B cell (primary cell): ENCODE results near the gene CAPG. TPM values are rescaled to one million over a fixed set of nuclear protein-coding genes. Genes with fewer than 3 reads are reported as not detected.

Experiments
- ATAC-seq: fragments of 200-7000 bp; cut with Tn5 transposase; one replicate; pipeline ENCODE4 v1.10.0; 2021; ENCODE audit warnings: low read depth, mild to moderate bottlenecking, moderate number of reproducible peaks, moderate library complexity
- CTCF ChIA-PET: fragments of 350-600 bp; sonication (Branson Sonifier 250); formaldehyde crosslinking; loops from one replicate; lab custom pipeline; 2021; ENCODE audit warnings: antibody characterized with exemption, inconsistent platforms; lab: Charles Lee
- POLR2A ChIA-PET: fragments of 350-600 bp; sonication (Branson Sonifier 250); formaldehyde crosslinking; loops from one replicate; lab custom pipeline; 2021; ENCODE audit warnings: antibody characterized with exemption; lab: Charles Lee
- DNase-seq: peaks from one replicate; pipeline ENCODE4 v3.0.0; 2013
- H2AFZ ChIP-seq: 2 replicates; pipeline ENCODE4 v1.6.1; 2012; ENCODE audit warnings: mild to moderate bottlenecking, low read depth, low read length; ENCODE audit not compliant: insufficient read depth, poor library complexity, severe bottlenecking
- H3K27ac ChIP-seq, 2 donors: 1 replicate in 1 of 2; 2 replicates in 1 of 2; pipeline ENCODE4 v1.5.1; 2012 to 2013; ENCODE audit warnings: low read length in 2 of 2, mild to moderate bottlenecking in 2 of 2, moderate library complexity in 1 of 2
- H3K27me3 ChIP-seq, 4 experiments: fragments of 200-600 bp in 1 of 4; sonication (generic) in 1 of 4; replicated peaks in 1 of 4; 1 replicate in 2 of 4; 2 replicates in 2 of 4; pipeline versions ENCODE4 v1.6.1 to v1.7.0; 2013 to 2016; ENCODE audit warnings: low read length in 3 of 4, mild to moderate bottlenecking in 2 of 4, mixed read lengths in 1 of 4, moderate library complexity in 1 of 4; ENCODE audit not compliant: insufficient read depth in 4 of 4, control insufficient read depth in 3 of 4; ENCODE audit errors: control extremely low read depth in 1 of 4
- H3K36me3 ChIP-seq, 2 experiments: replicated peaks in 1 of 2; 1 replicate in 1 of 2; 2 replicates in 1 of 2; pipeline versions ENCODE4 v1.6.1 to v1.7.1; 2013; ENCODE audit warnings: low read length in 1 of 2; ENCODE audit not compliant: insufficient read depth in 2 of 2, control insufficient read depth in 1 of 2; ENCODE audit errors: control extremely low read depth in 1 of 2, extremely low read depth in 1 of 2
- H3K4me1 ChIP-seq, 2 donors: fragments of 200-600 bp in 1 of 2; sonication (generic) in 1 of 2; 1 replicate in 1 of 2; 2 replicates in 1 of 2; pipeline versions ENCODE4 v1.5.1 to v1.6.1; 2013 to 2017; ENCODE audit warnings: low read length in 2 of 2; ENCODE audit not compliant: control insufficient read depth in 2 of 2, insufficient read depth in 2 of 2
- H3K4me2 ChIP-seq: replicated peaks from 2 replicates; pipeline ENCODE3; 2012; ENCODE audit warnings: mild to moderate bottlenecking, low read depth, low read length; ENCODE audit not compliant: poor library complexity, severe bottlenecking
- H3K4me3 ChIP-seq, 5 experiments: fragments of 200-600 bp in 1 of 5; sonication (generic) in 1 of 5; 1 replicate in 3 of 5; 2 replicates in 2 of 5; pipeline versions ENCODE4 v1.5.1 to v1.7.0; 2011 to 2016; ENCODE audit warnings: low read length in 4 of 5, mild to moderate bottlenecking in 4 of 5, low read depth in 2 of 5, control low read depth in 1 of 5, moderate library complexity in 1 of 5; ENCODE audit not compliant: insufficient read depth in 1 of 5; ENCODE audit errors: control extremely low read depth in 1 of 5, extremely low read depth in 1 of 5
- H3K79me2 ChIP-seq: fragments of 200-600 bp; sonication (generic); one replicate; pipeline ENCODE4 v1.6.0; 2016; ENCODE audit warnings: low read length; ENCODE audit not compliant: control insufficient read depth, insufficient read depth
- H3K9ac ChIP-seq: fragments of 200-600 bp; sonication (generic); 2 replicates; pipeline ENCODE4 v1.6.1; 2017; ENCODE audit warnings: mild to moderate bottlenecking, low read length, moderate library complexity
- H3K9me3 ChIP-seq, 3 donors: one replicate each; pipeline versions ENCODE4 v1.6.1 to v1.7.1; 2013; ENCODE audit warnings: low read length in 2 of 3; ENCODE audit not compliant: control insufficient read depth in 2 of 3, insufficient read depth in 1 of 3; ENCODE audit errors: control extremely low read depth in 1 of 3
- H4K20me1 ChIP-seq: 2 replicates; pipeline ENCODE4 v1.6.0; 2012; ENCODE audit warnings: mild to moderate bottlenecking, low read length; ENCODE audit not compliant: insufficient read depth, control insufficient read depth, poor library complexity, severe bottlenecking
- H3K27ac Mint-ChIP-seq: one replicate; pipeline ENCODE4 v1.8.0; 2021; ENCODE audit warnings: mixed read lengths
- H3K27me3 Mint-ChIP-seq: one replicate; pipeline ENCODE4 v1.8.0; 2021; ENCODE audit warnings: mixed read lengths
- H3K4me1 Mint-ChIP-seq: one replicate; pipeline ENCODE4 v1.8.0; 2021; ENCODE audit warnings: mixed read lengths
- H3K4me3 Mint-ChIP-seq: one replicate; pipeline ENCODE4 v1.8.0; 2021; ENCODE audit warnings: mixed read lengths
- H3K9me3 Mint-ChIP-seq: one replicate; pipeline ENCODE4 v1.8.0; 2022; ENCODE audit warnings: mixed read lengths; ENCODE audit not compliant: insufficient read depth
- EZH2 ChIP-seq: IDR thresholded peaks from 2 replicates; pipeline ENCODE4 v1.6.1; 2012; ENCODE audit warnings: borderline replicate concordance, low read depth, mild to moderate bottlenecking, moderate library complexity, low read length; ENCODE audit not compliant: insufficient read depth, poor library complexity, severe bottlenecking
- WGBS: methylation state at CpG from one replicate; pipeline ENCODE4 v1.1.5; 2013; ENCODE audit warnings: missing lambda C conversion rate; ENCODE audit not compliant: insufficient coverage; 5-methylcytosine and 5-hydroxymethylcytosine counted together
- intact Hi-C: fragments of 100-400 bp; cut with micrococcal nuclease; formaldehyde crosslinking; loops from one replicate; pipeline ENCODE4 v1.10.0; 2022
- polyA plus RNA-seq: library from polyadenylated mRNA; depleted of rRNA; stranded (reverse); fragments of >200 nt; gene quantifications from 2 replicates; pipeline ENCODE4 v1.2.3, GENCODE V29; 2012
- total RNA-seq, 2 donors: library from RNA; stranded (reverse); fragments of 120-200 nt in 1 of 2; gene quantifications; 1 replicate in 1 of 2; 2 replicates in 1 of 2; pipeline versions ENCODE4 v1.2.3 to v1.2.4, GENCODE V29; 2013 to 2022
- TF ChIP-seq, protein P1 (sequence below): fragments of 200-600 bp; IDR thresholded peaks from one replicate; pipeline ENCODE4 v1.8.0; 2022; ENCODE audit warnings: antibody characterized with exemption, mild to moderate bottlenecking

Gene CAPG
- total and polyA plus RNA-seq, 2 donors (not counting 1 experiment from before 2014, with no cell fraction given): 158 to 210 TPM

DNA sequence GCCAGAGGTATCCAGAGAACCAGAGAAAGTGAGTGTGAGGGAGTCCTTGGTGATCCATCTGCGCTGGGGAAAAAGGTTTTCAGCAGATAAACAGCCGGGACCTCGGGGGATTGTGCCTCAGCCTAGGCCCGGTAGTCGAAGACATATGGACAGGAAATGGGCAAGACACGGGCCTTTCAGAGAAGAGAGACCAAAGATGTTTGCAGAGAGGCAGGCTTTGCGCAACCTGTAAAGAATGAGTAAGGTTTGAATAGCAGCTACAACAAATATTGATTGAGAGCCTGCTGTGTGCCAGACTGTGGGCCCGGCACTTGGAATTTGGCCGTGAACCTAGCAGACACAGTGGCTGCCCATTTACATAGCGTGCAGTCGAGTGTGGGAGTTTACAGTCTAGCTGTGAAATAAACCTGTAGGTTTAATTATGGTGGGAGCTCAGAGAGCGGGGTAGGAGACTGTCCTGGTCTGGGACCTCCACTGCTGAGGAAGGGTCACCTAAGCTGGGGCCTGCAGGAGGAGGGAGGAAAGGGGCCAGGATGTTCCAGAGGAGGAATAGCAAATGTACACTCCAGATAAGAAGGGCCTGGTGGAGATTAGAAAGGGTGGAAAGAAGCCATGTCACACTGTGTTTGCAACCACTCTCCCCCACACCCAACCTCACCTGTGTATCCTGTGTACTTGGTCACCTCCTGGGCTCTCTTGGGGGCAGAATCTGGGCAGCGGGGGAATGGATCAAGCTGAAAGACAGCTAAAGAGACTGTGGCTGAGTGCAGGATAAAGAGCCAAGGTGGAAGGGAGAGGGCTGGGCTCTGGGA lies 11.3 kb upstream of the CAPG start:
- peak overlapping the region in 1 of 5 experiments; percentile 33 for H3K4me3 ChIP-seq
- Mint-ChIP-seq H3K27ac (peak overlapping the region; percentile 92), H3K27me3 (no peaks in the 10 kb centered on the region), H3K4me1 (peaks cover 28% of the 10 kb centered on the region), H3K4me3 (no peak overlapping the region), H3K9me3 (no peaks in the 10 kb centered on the region)
- 84% methylated on average over 13 of the region's 13 CpGs for WGBS
- ATAC-seq: no peak
- no peak for DNase-seq
- no peak for TF ChIP-seq EZH2
- TF ChIP-seq, protein P1, sequence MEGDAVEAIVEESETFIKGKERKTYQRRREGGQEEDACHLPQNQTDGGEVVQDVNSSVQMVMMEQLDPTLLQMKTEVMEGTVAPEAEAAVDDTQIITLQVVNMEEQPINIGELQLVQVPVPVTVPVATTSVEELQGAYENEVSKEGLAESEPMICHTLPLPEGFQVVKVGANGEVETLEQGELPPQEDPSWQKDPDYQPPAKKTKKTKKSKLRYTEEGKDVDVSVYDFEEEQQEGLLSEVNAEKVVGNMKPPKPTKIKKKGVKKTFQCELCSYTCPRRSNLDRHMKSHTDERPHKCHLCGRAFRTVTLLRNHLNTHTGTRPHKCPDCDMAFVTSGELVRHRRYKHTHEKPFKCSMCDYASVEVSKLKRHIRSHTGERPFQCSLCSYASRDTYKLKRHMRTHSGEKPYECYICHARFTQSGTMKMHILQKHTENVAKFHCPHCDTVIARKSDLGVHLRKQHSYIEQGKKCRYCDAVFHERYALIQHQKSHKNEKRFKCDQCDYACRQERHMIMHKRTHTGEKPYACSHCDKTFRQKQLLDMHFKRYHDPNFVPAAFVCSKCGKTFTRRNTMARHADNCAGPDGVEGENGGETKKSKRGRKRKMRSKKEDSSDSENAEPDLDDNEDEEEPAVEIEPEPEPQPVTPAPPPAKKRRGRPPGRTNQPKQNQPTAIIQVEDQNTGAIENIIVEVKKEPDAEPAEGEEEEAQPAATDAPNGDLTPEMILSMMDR: no peak
- no peaks in the 10 kb centered on the region for H3K9me3 ChIP-seq
- H4K20me1 ChIP-seq: no peaks in the 10 kb centered on the region
- peak overlapping the region; percentile 42 for H3K9ac ChIP-seq
- ChIA-PET POLR2A (interaction anchor here (0.5 to 5.1 kb wide), 5 partner anchors 16 to 130 kb away, joined by 3 to 27 read pairs (median 14); partner anchors contain the start of gene MAT2A), CTCF (interaction anchor here (0.8 to 8.7 kb wide), 15 partner anchors 9 to 216 kb away, joined by 3 to 299 read pairs (median 7); partner anchors contain the start of genes CAPG, ELMOD3, MAT2A and RETSAT)
- no peaks in the 10 kb centered on the region for H3K27me3 ChIP-seq
- peaks cover 23 to 32% of the 10 kb centered on the region in 2 donors for H3K4me1 ChIP-seq
- intact Hi-C loops: loop anchor here (2.0 kb wide), 1 partner anchor 139 kb away; the partner anchor contains the start of gene GGCX
- peak overlapping the region; percentile 81 for H2AFZ ChIP-seq
- H3K79me2 ChIP-seq: peaks cover 12% of the 10 kb centered on the region
- H3K4me2 ChIP-seq: peak overlapping the region; percentile 73
- no peak overlapping the region for H3K27ac ChIP-seq
- no peaks in the 10 kb centered on the region for H3K36me3 ChIP-seq
